ENCODE results near the gene GJC3. TPM values are rescaled to one million over a fixed set of nuclear protein-coding genes. Genes with fewer than 3 reads are reported as not detected.

The GJC3 gene
- total and polyA plus RNA-seq, 2 of the 13 experiments (the other 11 are each of a cell fraction or from before 2014, with no cell fraction given), result 0.75 to 1.4 TPM

- ChIA-PET CTCF (ENCODE audit: low intra/inter-chr PET ratio, low total read pairs) (no interaction called here), POLR2A (no interaction called here)
- intact Hi-C loops (cut with micrococcal nuclease; ENCODE audit: unreplicated experiment) (no loop called here), in situ Hi-C loops (cut with HindIII; ENCODE audit: extremely low pct_ligation_motif_present, low pct_unique_long_range_greater_than_20kb) (loop anchor here (10.0 kb wide), 1 partner anchor 265 kb away; no protein-coding TSS in a partner anchor)
- Histone ChIP-seq H2AFZ (ENCODE audit: low read length) (no peak overlapping the region), H3K4me3 (replicated peaks in 1 of 3; ENCODE audit: insufficient read depth in 1 of 3, low read depth in 2 of 3, low read length in 3 of 3) (no peak overlapping the region), H3K4me2 (ENCODE audit: low read depth, low read length) (no peak overlapping the region), H4K20me1 (ENCODE audit: insufficient read depth, low read length) (no peaks in the 10 kb centered on the region), H3K27me3 (ENCODE audit: control insufficient read depth in 1 of 2, insufficient read depth in 2 of 2, low read length in 2 of 2) (no peaks in the 10 kb centered on the region), H3K36me3 (replicated peaks in 1 of 2; ENCODE audit: control insufficient read depth in 1 of 2, insufficient read depth in 2 of 2, low read length in 2 of 2) (peaks cover 9 to 42% of the 10 kb centered on the region in 2 experiments), H3K79me2 (ENCODE audit: insufficient read depth, low read length) (no peaks in the 10 kb centered on the region), H3K9me3 (ENCODE audit: low read length) (no peaks in the 10 kb centered on the region), H3K4me1 (ENCODE audit: insufficient read depth, low read length) (no peaks in the 10 kb centered on the region), H3K27ac (ENCODE audit: extremely low read length, insufficient read depth, low read length) (no peak overlapping the region), H3K9ac (ENCODE audit: insufficient read depth, low read depth, low read length) (no peak overlapping the region)
- FAIRE-seq (no peak), ATAC-seq (no peak), DNase-seq (ENCODE audit: low spot score) (no peak)
- no TSS peak for BruUV-seq (replicated peaks)
- over 99% methylated on average over 4 of the region's 6 CpGs for WGBS (ENCODE audit: low lambda C conversion rate)
- TF ChIP-seq ZSCAN25 (CRISPR knock-in tag; IDR thresholded peaks at IDR 0.05) (no peak), ZNF776 (CRISPR knock-in tag; IDR thresholded peaks at IDR 0.05) (no peak), ELK4 (CRISPR knock-in tag; IDR thresholded peaks at IDR 0.05; ENCODE audit: borderline replicate concordance) (no peak), ZBTB21 (CRISPR knock-in tag; IDR thresholded peaks at IDR 0.05) (no peak), ATF1 (CRISPR knock-in tag; IDR thresholded peaks at IDR 0.05) (no peak), RBM22 (optimal IDR thresholded peaks at IDR 0.05; ENCODE audit: low read length) (peak; percentile 55), ZNF3 (CRISPR knock-in tag; IDR thresholded peaks at IDR 0.05) (peak; percentile 35; the same call in 1 of the 2 replicates), ZNF121 (CRISPR knock-in tag; IDR thresholded peaks at IDR 0.05) (peak; percentile 64; the same call in 1 of the 2 replicates), ZZZ3 (CRISPR knock-in tag; IDR thresholded peaks at IDR 0.05; ENCODE audit: borderline replicate concordance) (no peak), SALL1 (CRISPR knock-in tag; IDR thresholded peaks at IDR 0.05) (no peak), ZNF501 (CRISPR knock-in tag; IDR thresholded peaks at IDR 0.05) (no peak), BCL6 (CRISPR knock-in tag; IDR thresholded peaks at IDR 0.05) (no peak), STAT5B (CRISPR knock-in tag; IDR thresholded peaks at IDR 0.05) (no peak), ZNF839 (CRISPR knock-in tag; IDR thresholded peaks at IDR 0.05; ENCODE audit: borderline replicate concordance) (no peak), KLF12 (CRISPR knock-in tag; IDR thresholded peaks at IDR 0.05; ENCODE audit: borderline replicate concordance) (no peak), HES4 (CRISPR knock-in tag; IDR thresholded peaks at IDR 0.05; ENCODE audit: borderline replicate concordance) (no peak), MED13 (CRISPR knock-in tag; IDR thresholded peaks at IDR 0.05) (no peak), ZFX (CRISPR knock-in tag; IDR thresholded peaks at IDR 0.05; ENCODE audit: low read depth) (no peak)
- TF ChIP-seq, protein P1, sequence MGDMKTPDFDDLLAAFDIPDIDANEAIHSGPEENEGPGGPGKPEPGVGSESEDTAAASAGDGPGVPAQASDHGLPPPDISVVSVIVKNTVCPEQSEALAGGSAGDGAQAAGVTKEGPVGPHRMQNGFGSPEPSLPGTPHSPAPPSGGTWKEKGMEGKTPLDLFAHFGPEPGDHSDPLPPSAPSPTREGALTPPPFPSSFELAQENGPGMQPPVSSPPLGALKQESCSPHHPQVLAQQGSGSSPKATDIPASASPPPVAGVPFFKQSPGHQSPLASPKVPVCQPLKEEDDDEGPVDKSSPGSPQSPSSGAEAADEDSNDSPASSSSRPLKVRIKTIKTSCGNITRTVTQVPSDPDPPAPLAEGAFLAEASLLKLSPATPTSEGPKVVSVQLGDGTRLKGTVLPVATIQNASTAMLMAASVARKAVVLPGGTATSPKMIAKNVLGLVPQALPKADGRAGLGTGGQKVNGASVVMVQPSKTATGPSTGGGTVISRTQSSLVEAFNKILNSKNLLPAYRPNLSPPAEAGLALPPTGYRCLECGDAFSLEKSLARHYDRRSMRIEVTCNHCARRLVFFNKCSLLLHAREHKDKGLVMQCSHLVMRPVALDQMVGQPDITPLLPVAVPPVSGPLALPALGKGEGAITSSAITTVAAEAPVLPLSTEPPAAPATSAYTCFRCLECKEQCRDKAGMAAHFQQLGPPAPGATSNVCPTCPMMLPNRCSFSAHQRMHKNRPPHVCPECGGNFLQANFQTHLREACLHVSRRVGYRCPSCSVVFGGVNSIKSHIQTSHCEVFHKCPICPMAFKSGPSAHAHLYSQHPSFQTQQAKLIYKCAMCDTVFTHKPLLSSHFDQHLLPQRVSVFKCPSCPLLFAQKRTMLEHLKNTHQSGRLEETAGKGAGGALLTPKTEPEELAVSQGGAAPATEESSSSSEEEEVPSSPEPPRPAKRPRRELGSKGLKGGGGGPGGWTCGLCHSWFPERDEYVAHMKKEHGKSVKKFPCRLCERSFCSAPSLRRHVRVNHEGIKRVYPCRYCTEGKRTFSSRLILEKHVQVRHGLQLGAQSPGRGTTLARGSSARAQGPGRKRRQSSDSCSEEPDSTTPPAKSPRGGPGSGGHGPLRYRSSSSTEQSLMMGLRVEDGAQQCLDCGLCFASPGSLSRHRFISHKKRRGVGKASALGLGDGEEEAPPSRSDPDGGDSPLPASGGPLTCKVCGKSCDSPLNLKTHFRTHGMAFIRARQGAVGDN (CRISPR knock-in tag; IDR thresholded peaks at IDR 0.05), result no peak
These were observed 29.4 kb downstream of the GJC3 start for GRCh38 chr7:99899830-99900519.

All from HepG2 (cell line).